Right ventricle myocardium inferior (tissue), 1 donor: Measurements from ENCODE around the gene CRYGB. TPM values are rescaled to one million over a fixed set of nuclear protein-coding genes. Genes with fewer than 3 reads are reported as not detected.
"Not testable (repeated sequence)": the region's sequence is repeated elsewhere in the genome, so short reads cannot be mapped to it uniquely, and the experiment has no call there.

ENCODE experiments used
- ATAC-seq: fragments of 200-7000 bp; cut with Tn5 transposase; one replicate; pipeline ENCODE4 v1.9.1; 2020; ENCODE audit warnings: mild to moderate bottlenecking, moderate library complexity
- DNase-seq: peaks from one replicate; pipeline ENCODE4 v3.0.0; 2021; ENCODE audit errors: missing footprints
- intact Hi-C: fragments of 100-400 bp; cut with DNase I; formaldehyde crosslinking; loops from one replicate; pipeline ENCODE4 v1.11.0; 2022
- total RNA-seq: library from RNA; stranded (reverse); fragmentation: NEBNext Ultra II Directional; extraction: Animal tissue kit (Norgen Biotek cat#: 25700); gene quantifications from one replicate; pipeline ENCODE4 v1.2.1, GENCODE V29; 2021
- donor health status: DM: no; HTN: yes; CAD: no; lungs with severe emphysema.

The CRYGB gene
- total RNA-seq, 1 donor from 2014 or later, result not detected

DNA sequence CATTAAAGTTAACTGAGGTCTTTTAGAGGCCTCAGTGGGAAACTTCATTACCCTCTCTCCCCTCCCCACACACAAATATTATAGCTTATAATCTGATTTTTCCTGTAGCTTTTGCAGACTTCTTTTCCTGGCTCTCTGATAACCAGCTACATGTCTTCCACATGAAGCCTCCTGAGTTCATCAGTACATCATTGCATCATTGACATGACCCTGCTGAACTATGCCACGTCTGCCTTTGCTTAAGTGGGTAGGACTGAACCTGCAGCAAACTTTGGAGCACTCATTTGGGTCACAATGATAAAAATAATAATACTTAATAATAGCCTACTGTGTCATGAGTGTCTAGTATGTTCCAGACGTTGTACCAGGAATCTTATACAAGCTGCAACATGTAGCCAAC lies 10.5 kb upstream of the CRYGB start:
- DNase-seq (no peak), ATAC-seq (no peak)
- intact Hi-C loops, result no loop called here

DNA sequence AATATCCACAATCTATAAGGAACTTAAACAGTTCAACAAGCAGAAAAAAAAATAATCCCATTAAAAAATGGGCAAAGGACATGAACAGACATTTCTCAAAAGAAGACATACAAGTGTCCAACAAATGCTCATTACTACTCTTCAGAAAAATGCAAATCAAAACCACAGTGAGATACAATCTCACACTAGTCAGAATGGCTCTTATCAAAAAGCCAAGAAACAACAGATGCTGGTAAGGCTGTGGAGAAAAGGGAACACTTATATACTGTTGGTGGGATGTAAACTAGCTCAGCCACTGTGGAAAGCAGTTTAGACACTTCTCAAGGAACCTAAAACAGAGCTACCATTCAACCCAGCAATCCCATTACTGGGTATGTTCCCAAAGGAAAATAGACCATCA lies 7.2 kb upstream of the CRYGB start:
- DNase-seq (no peak), ATAC-seq (no peak)
- intact Hi-C loops, result no loop called here

DNA sequence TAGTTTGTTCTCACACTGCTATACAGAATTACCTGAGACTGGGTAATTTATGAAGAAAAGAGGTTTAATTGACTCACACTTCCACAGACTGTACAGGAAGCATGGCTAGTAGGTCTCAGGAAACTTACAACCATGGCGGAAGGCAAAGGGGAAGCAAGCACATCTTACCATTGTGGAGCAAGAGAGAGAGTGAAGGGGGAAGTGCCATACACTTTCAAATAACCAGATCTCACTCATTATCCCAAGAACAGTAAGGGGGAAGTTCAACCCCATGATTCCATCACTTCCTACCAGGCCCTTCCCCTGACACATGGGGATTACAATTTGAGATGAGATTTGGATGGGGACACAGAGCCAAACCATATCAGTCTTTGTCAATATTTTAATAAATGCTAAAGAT lies 5.0 kb upstream of the CRYGB start:
- intact Hi-C loops, result no loop called here
- ATAC-seq, result no peak

DNA sequence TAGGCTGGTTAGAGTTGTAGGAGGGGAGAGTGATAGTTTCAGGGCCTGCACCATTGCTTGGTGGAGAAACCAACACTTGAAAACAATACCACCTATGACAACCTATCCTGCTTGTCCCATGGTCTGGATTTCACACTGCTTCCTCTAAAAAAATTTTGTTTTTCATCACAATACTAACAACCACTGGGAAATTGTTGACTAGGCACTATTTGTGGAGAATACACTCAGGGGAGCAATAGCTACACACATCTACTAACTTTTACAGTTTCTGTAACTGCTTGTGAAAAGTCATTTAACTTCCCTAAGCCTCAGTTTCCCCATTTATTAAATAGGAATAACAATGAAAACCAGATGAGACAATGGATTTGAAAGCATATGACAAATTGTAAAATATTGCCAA lies 4.1 kb upstream of the CRYGB start:
- intact Hi-C loops, result no loop called here
- ATAC-seq, result no peak
- DNase-seq, result no peak

More for the DNA sequence above, 5.0 kb upstream of the CRYGB start:
- DNase-seq, result no peak

GRCh38 chr2:208148803-208149202 lies 2.8 kb upstream of the CRYGB start:
- ATAC-seq (no peak), DNase-seq (no peak)
- intact Hi-C loops, result no loop called here

GRCh38 chr2:208147759-208148158 lies 1.8 kb upstream of the CRYGB start:
- DNase-seq (no peak), ATAC-seq (no peak)
- intact Hi-C loops, result no loop called here

DNA sequence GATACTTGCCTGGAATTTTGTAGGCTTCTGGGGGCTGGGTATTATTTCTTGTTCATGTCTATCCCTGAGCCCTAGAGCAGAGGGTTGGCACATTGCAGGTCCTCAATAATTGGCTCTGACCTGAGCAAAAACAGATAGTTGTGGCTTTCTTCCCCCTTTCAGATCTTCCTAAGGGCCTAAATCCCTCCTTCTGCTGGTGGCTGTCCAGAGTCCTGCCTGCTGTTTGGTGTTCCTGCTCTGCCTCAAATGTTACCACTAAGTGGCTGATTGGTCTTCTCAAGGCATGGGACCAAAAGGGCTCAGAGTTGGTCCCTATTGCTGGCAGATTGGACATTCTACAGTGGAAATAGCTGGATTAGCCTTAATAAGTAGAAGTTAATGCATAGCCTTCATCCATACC lies 1.1 kb upstream of the CRYGB start:
- DNase-seq (no peak), ATAC-seq (no peak)
- intact Hi-C loops, result no loop called here

- intact Hi-C loops, result no loop called here
- DNase-seq, result no peak
- ATAC-seq, result no peak
Observed at GRCh38 chr2:208142925-208143799, 2.8 kb downstream of the CRYGB start.

DNA sequence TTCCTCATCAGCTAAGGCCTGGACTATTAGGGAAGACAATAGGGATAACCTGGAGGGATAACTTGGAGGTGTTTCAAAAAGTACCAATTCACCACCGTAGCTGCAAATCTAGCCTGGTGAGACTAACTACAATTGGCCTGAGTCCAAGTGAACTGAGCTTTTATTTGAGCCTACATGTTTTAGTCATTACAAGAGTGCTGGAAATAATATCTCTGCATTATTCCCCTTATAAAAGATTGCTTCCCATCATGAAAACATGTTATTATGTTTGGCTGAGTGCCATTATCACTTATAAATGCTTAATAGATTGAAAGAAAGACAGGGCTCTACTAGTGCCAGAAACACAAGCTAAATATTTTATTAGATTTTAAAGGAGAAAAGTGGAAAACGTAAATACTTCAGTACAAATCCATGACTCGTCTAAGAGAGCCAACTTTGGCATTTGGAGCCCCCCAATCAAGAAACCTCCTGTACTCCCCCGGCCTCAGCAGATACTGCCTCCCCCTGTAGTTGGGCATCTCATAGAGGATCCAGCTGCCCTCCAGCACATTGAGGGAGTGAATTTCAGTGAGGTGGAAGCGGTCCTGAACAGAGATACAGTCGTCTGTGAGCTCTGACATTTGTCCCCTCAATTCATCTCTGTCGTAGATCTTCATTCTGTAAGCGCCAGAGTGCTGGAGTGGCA lies 3.6 kb downstream of the CRYGB start:
- intact Hi-C loops, result no loop called here
- ATAC-seq (no peak), DNase-seq (no peak)

DNA sequence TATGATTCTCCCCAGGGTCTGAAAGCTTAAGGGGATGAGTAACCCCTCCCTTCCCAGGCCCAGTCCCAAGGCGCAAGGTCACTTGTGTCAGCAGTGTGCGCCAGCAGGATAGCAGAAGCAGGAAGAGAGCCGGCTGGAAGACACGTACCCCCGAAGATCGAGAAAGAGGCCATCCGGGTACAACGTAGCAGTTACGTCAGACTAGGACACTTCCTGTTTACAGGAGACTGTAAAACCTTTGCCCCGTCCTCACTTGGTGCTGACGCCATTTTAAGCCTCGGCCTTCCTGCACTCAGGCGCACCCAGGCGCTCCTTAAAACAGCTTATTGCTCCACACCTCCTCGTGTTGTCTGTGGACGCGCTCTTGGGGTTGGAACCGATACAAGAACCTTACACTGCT lies 6.5 kb downstream of the CRYGB start:
- no peak for ATAC-seq
- DNase-seq, result no peak
- intact Hi-C loops, result no loop called here

- ATAC-seq, DNase-seq, intact Hi-C loops: not testable (repeated sequence)
Observed at GRCh38 chr2:208138334-208138733, 7.6 kb downstream of the CRYGB start.

DNA sequence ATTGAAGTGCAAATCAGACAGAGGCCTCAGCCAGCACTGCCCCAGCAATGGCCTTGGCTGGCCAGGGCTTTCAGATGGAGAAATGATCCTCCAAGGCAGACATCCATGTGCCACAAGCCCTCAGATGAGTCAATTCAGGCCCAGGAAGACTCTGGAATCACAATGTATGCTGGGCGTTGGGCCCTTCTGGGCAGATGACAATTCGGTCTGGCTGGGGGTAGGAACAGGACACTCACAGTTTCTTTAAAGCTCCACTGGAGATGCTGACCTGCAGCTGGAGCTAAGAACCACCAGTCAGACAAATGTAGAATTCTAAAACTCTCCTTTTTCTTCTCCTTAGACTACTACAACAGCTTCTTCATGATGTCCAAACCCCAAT lies 9.3 kb downstream of the CRYGB start:
- DNase-seq, result no peak
- intact Hi-C loops, result no loop called here

GRCh38 chr2:208135794-208136715 lies 9.9 kb downstream of the CRYGB start:
- intact Hi-C loops, result no loop called here
- no peak for ATAC-seq

More for the DNA sequence above, 9.3 kb downstream of the CRYGB start:
- no peak for ATAC-seq

DNA sequence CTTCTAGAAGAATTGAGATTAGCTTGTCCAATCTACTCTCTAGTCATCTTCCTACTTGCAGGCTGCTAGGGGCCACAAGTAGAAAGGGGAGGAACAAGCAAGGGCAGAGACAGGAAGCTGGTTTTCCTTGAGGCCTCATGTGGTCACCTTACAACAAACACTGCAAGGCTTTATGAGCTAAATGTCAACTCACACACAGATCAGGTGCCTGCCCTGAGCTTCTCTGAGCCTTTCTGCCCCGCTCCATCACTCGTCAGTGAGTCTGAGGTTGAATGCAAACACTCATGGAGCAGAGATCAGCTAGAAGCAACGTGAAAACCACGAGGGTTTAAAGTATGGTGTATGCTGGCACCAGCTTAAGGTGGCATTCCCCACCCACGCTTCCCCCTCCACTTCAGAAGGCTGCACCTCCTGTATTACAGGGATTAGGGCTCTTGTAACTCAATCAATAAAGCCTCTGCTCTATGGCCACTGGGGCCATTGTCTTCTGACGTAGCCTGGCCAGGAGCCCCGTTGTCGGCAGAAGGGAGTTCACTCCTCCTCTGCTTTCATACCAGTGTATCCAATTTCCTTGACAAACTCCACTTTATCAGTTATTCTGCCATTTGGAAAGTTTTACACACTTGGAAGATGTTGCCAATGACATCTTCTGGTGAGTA lies 10.9 kb downstream of the CRYGB start:
- ATAC-seq, result no peak
- intact Hi-C loops, result no loop called here
- no peak for DNase-seq

More at GRCh38 chr2:208135794-208136715, 9.9 kb downstream of the CRYGB start:
- no peak for DNase-seq

- intact Hi-C loops, result no loop called here
- DNase-seq, result no peak
- ATAC-seq, result no peak
Observed at GRCh38 chr2:208130712-208131110, 15.2 kb downstream of the CRYGB start.

DNA sequence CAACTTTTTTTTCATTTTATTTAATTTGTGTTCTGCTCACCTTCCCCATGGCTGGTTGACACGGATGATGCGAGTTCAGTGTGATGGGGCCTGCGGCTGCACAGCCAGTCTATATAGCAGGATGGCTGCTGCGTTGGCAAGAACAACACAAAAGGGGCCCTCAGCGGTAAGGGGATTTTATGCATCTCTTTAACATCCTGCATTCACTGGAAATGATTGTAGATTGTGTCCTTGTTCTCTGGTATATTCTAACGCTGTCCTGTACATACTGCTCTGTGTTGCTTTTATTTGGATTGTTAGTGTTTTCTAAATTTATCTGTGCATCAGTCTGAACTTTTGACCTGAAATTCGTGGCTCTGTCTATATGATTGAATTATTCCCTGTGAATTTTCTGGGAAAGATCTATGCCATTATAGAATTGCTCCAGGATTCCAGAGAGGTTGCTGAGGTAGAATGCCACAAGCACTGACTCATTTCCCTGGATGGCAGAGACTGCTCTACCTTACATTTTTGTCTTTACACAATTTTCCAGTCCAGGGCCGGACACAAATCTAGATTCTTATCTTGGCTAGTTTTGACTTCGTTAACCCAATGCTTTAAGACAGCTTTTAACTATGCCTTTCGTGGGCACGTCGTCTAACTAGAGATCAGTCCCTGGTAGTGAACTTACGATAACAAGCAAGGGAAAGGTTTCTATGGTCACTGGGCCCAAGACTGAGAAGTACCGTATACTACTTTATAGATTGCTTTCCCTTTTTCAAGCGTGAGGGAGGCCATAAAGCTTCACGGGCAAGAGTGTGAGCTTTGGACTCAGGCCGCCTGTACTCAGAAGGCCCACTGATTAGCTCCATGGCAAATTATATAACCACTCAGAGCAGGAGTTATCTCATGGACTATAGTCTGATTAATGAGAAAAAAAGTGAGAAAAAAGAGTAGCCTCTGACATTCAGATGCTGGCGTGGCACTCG lies 15.9 kb downstream of the CRYGB start, which contains the start of gene CRYGC:
TSS of gene CRYGC (minus strand) at position 85 of the 968 bp plus-strand sequence. CDS start at position 49, 36 bp downstream.
- DNase-seq (no peak), ATAC-seq (no peak)
- intact Hi-C loops, result loop anchor here (5.0 kb wide), 1 partner anchor 483 kb away; no protein-coding TSS in a partner anchor

DNA sequence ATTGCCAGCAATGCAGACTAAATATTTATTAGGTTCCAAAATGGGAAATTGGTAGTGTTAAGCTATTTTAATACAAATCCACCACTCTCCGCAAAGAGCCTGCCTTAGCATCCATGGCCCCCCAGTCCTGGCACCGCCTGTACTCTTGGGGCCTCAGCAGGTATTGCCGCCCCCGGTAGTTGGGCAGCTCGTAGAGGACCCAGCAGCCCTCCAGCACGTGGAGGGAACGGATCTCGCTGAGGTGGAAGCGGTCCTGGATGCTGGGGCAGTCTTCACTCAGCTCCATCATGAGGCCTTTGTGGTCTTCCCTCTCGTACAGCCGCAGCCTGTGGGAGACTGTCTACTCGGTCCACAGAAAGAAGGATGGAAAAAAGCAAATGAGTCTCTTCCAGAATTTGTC lies 17.8 kb downstream of the CRYGB start:
- intact Hi-C loops, result loop anchor here (5.0 kb wide), 1 partner anchor 481 kb away; no protein-coding TSS in a partner anchor
- no peak for DNase-seq
- no peak for ATAC-seq
